GM19438 (cell line): Measurements from ENCODE around the gene STAB2.

Source experiments
- ATAC-seq: cut with Tn5 transposase; IDR thresholded peaks from one replicate; pipeline ENCODE4 v1.9.1; 2021; ENCODE audit warnings: low read depth; ENCODE audit not compliant: unreplicated experiment

The STAB2 gene

GRCh38 chr12:103578926-103579325 is 8.1 kb upstream of the STAB2 start:
- ATAC-seq: no peak

- ATAC-seq: no peak
Observed at GRCh38 chr12:103580026-103580425, 7.0 kb upstream of the STAB2 start.

- ATAC-seq: no peak
Observed at GRCh38 chr12:103583008-103583407, 4.1 kb upstream of the STAB2 start.

GRCh38 chr12:103586132-103586531 is 941 bp upstream of the STAB2 start:
- ATAC-seq: no peak

GRCh38 chr12:103588680-103589079 is 1.6 kb downstream of the STAB2 start:
- no peak for ATAC-seq

GRCh38 chr12:103589517-103589916 is 2.4 kb downstream of the STAB2 start:
- no peak for ATAC-seq

GRCh38 chr12:103590271-103590670 is 3.2 kb downstream of the STAB2 start:
- ATAC-seq: no peak

- ATAC-seq: no peak
Observed at GRCh38 chr12:103596981-103597380, 9.9 kb downstream of the STAB2 start.

- no peak for ATAC-seq
Observed at GRCh38 chr12:103599274-103599673, 12.2 kb downstream of the STAB2 start.

- ATAC-seq: no peak
Observed at GRCh38 chr12:103600967-103601728, 14.1 kb downstream of the STAB2 start.

- no peak for ATAC-seq
Observed at GRCh38 chr12:103620395-103620794, 33.3 kb downstream of the STAB2 start.

GRCh38 chr12:103623716-103624115 is 36.6 kb downstream of the STAB2 start:
- no peak for ATAC-seq

- no peak for ATAC-seq
Observed at GRCh38 chr12:103626498-103626897, 39.4 kb downstream of the STAB2 start.

- no peak for ATAC-seq
Observed at GRCh38 chr12:103627189-103627855, 40.2 kb downstream of the STAB2 start.

GRCh38 chr12:103632554-103633216 is 45.6 kb downstream of the STAB2 start:
- no peak for ATAC-seq

GRCh38 chr12:103634732-103635131 is 47.7 kb downstream of the STAB2 start:
- no peak for ATAC-seq

GRCh38 chr12:103635419-103635818 is 48.3 kb downstream of the STAB2 start:
- ATAC-seq: no peak

- ATAC-seq: no peak
Observed at GRCh38 chr12:103637021-103637420, 49.9 kb downstream of the STAB2 start.

- ATAC-seq: no peak
Observed at GRCh38 chr12:103637429-103637828, 50.4 kb downstream of the STAB2 start.

- ATAC-seq: no peak
Observed at GRCh38 chr12:103639983-103640382, 52.9 kb downstream of the STAB2 start.

GRCh38 chr12:103640410-103640809 is 53.3 kb downstream of the STAB2 start:
- no peak for ATAC-seq

GRCh38 chr12:103640831-103641230 is 53.8 kb downstream of the STAB2 start:
- ATAC-seq: no peak
